Measurements from ENCODE around the gene USH1C. TPM values are rescaled to one million over a fixed set of nuclear protein-coding genes. Genes with fewer than 3 reads are reported as not detected.

The USH1C gene
- polyA plus RNA-seq, 3 donors from 2014 or later, result not detected

DNA sequence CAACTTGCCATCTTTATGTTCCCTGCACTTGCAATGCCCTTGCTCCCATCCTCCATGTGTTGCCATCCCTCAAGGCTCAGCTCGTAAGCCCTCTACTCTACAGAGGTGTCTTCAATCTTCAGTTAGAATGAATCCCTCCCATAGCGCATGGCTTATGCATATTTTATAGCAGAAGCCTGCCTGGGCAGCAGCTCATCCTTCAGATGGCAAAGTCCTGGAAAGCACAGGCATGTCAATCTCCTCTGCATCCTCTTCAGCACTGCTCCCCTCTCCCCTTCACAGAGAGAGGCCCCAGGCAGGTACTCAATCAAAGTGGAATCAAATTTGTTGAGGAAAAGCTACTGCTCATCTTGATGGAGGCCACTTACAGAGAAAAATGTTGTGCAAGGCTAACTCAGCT, 36.4 kb downstream of the USH1C start:
- no peak overlapping the region for H3K4me3 Mint-ChIP-seq
- H3K9me3 Mint-ChIP-seq, result no peaks in the 10 kb centered on the region
- H3K27ac Mint-ChIP-seq, result peak overlapping the region in 1 of 6 donors; percentile 61
- no peaks in the 10 kb centered on the region for H3K36me3 Mint-ChIP-seq
- DNase-seq, result no peak
- peaks cover 6 to 7% (median 6%) of the 10 kb centered on the region in 3 donors for H3K27me3 Mint-ChIP-seq (ENCODE audit: low read depth in 3 of 3)
- H3K4me1 Mint-ChIP-seq, result no peaks in the 10 kb centered on the region

DNA sequence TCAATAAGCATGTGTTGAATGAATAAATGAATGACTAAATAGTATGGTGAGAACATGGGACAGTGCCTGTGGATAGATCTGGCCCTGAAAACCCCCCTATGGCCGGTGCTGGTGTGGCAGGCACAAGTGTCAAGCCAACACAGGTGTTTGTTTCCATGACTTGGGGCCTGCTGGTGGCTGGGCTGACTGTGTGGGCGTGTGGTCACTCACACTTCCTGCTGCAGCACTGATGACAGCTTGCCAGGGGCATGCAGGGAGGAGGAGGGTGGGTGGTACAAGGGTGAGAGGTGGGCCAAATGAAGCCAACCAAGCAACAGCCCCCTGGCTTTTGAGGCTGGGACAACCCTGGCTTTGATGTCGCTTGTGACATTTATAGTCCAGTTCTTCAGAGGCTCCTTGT, 37.3 kb downstream of the USH1C start:
- peaks cover 5 to 7% (median 6%) of the 10 kb centered on the region in 3 donors for H3K27me3 Mint-ChIP-seq (ENCODE audit: low read depth in 3 of 3)
- H3K4me1 Mint-ChIP-seq, result no peaks in the 10 kb centered on the region
- H3K36me3 Mint-ChIP-seq, result no peaks in the 10 kb centered on the region
- no peak overlapping the region for H3K27ac Mint-ChIP-seq
- DNase-seq, result no peak
- no peak overlapping the region for H3K4me3 Mint-ChIP-seq
- no peaks in the 10 kb centered on the region for H3K9me3 Mint-ChIP-seq

DNA sequence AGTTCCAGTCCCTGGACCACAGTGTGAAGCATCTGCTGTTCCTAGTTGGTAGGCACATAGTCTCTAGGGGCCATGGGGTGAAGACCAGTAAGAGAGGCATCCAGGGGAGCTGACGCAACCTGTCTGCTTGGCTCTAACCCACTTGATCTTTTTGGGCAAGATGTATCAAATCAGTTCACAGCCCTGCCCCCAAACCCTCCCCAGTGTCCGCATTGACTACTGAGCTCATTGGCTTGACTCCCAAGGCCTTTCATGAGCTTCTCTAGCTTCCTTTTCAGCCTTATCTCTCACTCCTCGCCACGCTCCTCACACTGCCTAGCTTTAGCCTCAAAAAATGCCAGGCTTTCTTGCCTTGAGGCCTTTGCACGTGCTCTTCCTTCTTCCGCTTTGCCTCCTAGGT, 37.9 kb downstream of the USH1C start:
- Mint-ChIP-seq H3K36me3 (no peaks in the 10 kb centered on the region), H3K27ac (no peak overlapping the region), H3K9me3 (no peaks in the 10 kb centered on the region), H3K4me1 (no peaks in the 10 kb centered on the region), H3K4me3 (no peak overlapping the region), H3K27me3 (ENCODE audit: low read depth in 3 of 3) (peaks cover 3 to 7% (median 5%) of the 10 kb centered on the region in 3 donors)
- no peak for DNase-seq

GRCh38 chr11:17505146-17505545, 39.1 kb downstream of the USH1C start:
- H3K27ac Mint-ChIP-seq, result no peak overlapping the region
- H3K27me3 Mint-ChIP-seq (ENCODE audit: low read depth in 3 of 3), result peaks cover 0 to 7% (median 4%) of the 10 kb centered on the region in 3 donors
- H3K4me1 Mint-ChIP-seq, result no peaks in the 10 kb centered on the region
- no peaks in the 10 kb centered on the region for H3K9me3 Mint-ChIP-seq
- no peak overlapping the region for H3K4me3 Mint-ChIP-seq
- no peak for DNase-seq
- no peaks in the 10 kb centered on the region for H3K36me3 Mint-ChIP-seq

DNA sequence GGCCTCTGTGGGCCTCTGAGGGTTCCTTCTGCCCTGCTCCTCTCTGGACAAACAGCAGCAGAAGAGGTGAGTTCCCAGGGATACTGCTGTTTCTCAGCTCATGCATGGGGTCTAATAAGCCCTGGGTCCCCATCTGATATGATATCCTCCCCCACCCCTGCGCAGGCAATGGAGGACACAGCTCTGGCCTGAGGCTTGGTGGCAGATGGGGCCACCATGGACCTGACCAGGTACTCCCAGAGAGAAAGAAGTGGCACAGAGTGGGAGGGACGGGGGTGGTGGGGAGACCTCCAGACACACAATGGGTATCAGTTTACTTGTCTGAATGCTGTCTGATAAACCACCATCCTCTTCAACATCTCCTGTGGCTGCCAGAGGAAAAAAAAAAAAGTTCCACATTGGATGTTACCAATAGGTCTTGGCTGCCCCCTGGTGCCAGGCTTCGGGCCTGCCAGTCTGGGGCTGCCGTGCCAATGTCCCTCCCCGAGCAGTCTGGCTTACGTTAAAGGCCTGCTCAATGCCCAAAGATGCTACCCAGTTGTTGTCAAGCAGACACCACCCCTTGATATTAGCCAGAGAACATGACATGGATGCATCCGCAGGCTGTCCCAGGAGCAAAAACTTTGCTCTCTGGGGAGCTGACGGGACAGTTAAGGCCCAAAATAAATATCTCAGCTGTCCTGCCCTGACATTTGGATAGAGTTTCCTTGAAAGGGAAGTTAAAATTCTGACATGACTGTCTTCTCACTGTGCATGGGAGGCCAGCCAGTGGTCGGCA, 39.7 kb downstream of the USH1C start:
- Mint-ChIP-seq H3K27me3 (ENCODE audit: low read depth in 3 of 3) (peaks cover 0 to 8% (median 3%) of the 10 kb centered on the region in 3 donors), H3K27ac (no peak overlapping the region), H3K4me3 (no peak overlapping the region), H3K4me1 (no peaks in the 10 kb centered on the region), H3K36me3 (no peaks in the 10 kb centered on the region), H3K9me3 (no peaks in the 10 kb centered on the region)
- peak; percentile 44 to 61 (median 48) for DNase-seq

DNA sequence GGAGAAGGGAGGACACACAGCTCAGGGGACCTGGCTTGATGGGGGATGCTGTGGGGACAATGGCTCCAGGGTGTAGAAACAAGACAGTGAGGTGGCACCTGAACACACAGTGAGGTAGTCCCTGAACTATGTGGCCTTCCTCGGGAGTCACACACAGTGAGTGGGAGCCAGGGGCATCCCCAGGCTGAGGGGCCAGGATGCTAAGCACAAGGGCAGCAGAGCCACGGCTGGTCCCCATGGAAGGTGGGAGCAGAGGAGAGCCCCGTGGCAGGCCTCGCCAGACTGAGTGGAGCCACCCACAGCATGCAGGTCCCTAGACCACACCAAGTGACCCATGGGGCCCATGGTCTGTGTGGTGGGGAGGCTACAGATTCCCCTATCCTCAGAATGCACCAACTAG, 41.6 kb downstream of the USH1C start:
- no peak overlapping the region for H3K27ac Mint-ChIP-seq
- no peaks in the 10 kb centered on the region for H3K4me1 Mint-ChIP-seq
- no peak for DNase-seq
- H3K27me3 Mint-ChIP-seq (ENCODE audit: low read depth in 3 of 3), result peaks cover 0 to 4% (median 3%) of the 10 kb centered on the region in 3 donors
- H3K36me3 Mint-ChIP-seq, result no peaks in the 10 kb centered on the region
- no peak overlapping the region for H3K4me3 Mint-ChIP-seq
- no peaks in the 10 kb centered on the region for H3K9me3 Mint-ChIP-seq

DNA sequence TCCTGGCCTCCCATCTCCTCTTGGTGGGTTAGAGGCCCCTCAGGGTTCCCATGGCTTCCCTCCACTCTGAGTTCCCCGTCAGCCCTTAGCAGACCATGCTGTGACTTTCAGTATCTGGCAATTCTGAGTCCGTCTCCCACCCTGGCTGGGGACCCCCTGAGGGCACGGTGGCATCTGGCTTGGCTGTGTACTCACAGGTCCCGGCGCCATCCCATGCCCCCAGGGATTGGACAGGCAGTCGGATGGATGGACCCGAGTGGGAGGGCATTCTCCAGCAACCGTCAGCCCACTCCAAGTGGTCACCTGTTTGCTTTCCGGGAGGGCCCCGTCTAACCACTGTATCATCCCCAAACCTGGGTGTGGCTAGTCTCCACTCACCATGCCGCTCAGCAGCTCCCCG, 43.5 kb downstream of the USH1C start:
- Mint-ChIP-seq H3K36me3 (no peaks in the 10 kb centered on the region), H3K27me3 (ENCODE audit: low read depth in 3 of 3) (peaks cover 0 to 5% (median 2%) of the 10 kb centered on the region in 3 donors), H3K4me1 (no peaks in the 10 kb centered on the region), H3K27ac (no peak overlapping the region), H3K9me3 (no peaks in the 10 kb centered on the region), H3K4me3 (no peak overlapping the region)
- no peak for DNase-seq

GRCh38 chr11:17498475-17498874, 45.7 kb downstream of the USH1C start:
- Mint-ChIP-seq H3K9me3 (no peaks in the 10 kb centered on the region), H3K4me1 (no peaks in the 10 kb centered on the region), H3K4me3 (no peak overlapping the region), H3K36me3 (no peaks in the 10 kb centered on the region), H3K27me3 (ENCODE audit: low read depth in 3 of 3) (peaks cover 0 to 7% (median 5%) of the 10 kb centered on the region in 3 donors), H3K27ac (no peak overlapping the region)
- DNase-seq, result no peak

DNA sequence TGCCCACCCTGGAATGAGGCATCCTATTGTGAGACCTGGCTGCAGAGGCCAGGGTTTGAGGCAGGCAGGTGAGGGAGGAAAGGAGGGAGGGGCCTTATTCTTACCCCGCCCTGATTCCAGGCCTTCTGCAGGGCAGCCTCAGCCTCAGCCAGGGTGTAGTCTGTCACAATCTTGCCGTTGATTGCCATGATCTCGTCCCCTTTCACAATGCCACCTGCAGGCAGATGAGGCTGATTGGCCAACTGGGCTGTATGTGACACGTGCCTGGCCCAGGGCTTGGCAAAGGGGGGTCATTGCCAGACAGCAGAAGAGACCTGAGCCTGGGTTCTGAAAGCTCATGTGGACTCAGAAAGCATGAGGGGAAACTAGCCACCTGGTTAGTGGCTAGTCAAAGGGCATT, 46.2 kb downstream of the USH1C start:
- no peak overlapping the region for H3K27ac Mint-ChIP-seq
- no peak overlapping the region for H3K4me3 Mint-ChIP-seq
- peaks cover 0 to 7% (median 5%) of the 10 kb centered on the region in 3 donors for H3K27me3 Mint-ChIP-seq (ENCODE audit: low read depth in 3 of 3)
- no peaks in the 10 kb centered on the region for H3K4me1 Mint-ChIP-seq
- no peaks in the 10 kb centered on the region for H3K9me3 Mint-ChIP-seq
- DNase-seq, result no peak
- H3K36me3 Mint-ChIP-seq, result no peaks in the 10 kb centered on the region

DNA sequence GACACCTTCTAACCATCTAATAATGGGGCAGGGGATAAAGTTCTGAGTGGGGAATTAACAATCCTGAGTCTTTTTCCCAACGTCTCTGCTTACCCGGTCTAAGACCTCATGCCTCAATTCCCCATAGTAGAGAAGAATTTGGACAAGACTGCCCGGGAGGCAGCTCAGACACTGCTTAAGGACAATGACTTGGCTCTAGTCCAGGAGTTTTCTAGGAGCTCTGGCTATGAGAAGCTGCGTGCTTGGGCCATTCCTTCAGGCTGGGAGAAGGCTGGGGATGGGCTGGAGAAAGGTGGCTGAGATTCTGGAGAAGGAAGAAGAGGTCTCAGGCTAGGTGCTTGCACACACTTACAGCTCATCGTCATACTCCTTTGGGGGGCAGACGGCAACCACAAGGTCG, 47.8 kb downstream of the USH1C start:
- H3K27me3 Mint-ChIP-seq (ENCODE audit: low read depth in 3 of 3), result peaks cover 0 to 7% (median 5%) of the 10 kb centered on the region in 3 donors

DNA sequence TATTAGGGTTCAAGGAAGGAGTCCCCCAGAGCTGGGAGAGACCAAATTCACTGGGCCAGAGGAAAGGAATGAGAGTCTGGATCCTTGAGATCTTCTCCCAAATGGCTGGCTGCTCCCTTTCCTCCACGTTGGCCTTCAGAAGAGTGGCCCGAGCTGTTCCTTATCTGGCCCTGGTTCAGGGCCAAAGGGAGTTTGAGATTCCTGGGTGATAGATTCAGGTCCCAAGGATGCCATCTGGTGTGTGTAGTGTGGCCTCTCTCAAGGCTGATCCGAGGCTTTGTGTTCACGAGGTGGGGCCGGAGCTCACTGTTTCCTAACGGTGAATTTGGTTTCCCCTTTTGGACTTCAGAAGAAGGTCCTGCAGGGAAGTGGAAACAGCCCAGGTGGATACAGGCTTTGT, 50.2 kb downstream of the USH1C start:
- Mint-ChIP-seq H3K4me1 (no peaks in the 10 kb centered on the region), H3K4me3 (no peak overlapping the region), H3K36me3 (no peaks in the 10 kb centered on the region), H3K27me3 (ENCODE audit: low read depth in 3 of 3) (peaks cover 0 to 10% (median 3%) of the 10 kb centered on the region in 3 donors), H3K27ac (no peak overlapping the region), H3K9me3 (no peaks in the 10 kb centered on the region)
- DNase-seq, result no peak

More for the DNA sequence above, 47.8 kb downstream of the USH1C start:
- DNase-seq, result no peak
- Mint-ChIP-seq H3K4me3 (no peak overlapping the region), H3K4me1 (no peaks in the 10 kb centered on the region), H3K9me3 (no peaks in the 10 kb centered on the region), H3K36me3 (no peaks in the 10 kb centered on the region), H3K27ac (no peak overlapping the region)

- DNase-seq, result no peak
- Mint-ChIP-seq H3K36me3 (no peaks in the 10 kb centered on the region), H3K9me3 (no peaks in the 10 kb centered on the region), H3K27me3 (ENCODE audit: low read depth in 3 of 3) (peaks cover 0 to 10% (median 3%) of the 10 kb centered on the region in 3 donors), H3K4me1 (no peaks in the 10 kb centered on the region), H3K27ac (peak overlapping the region in 1 of 6 donors; percentile 31), H3K4me3 (no peak overlapping the region)
Observed at GRCh38 chr11:17490938-17491337, 53.3 kb downstream of the USH1C start.

DNA sequence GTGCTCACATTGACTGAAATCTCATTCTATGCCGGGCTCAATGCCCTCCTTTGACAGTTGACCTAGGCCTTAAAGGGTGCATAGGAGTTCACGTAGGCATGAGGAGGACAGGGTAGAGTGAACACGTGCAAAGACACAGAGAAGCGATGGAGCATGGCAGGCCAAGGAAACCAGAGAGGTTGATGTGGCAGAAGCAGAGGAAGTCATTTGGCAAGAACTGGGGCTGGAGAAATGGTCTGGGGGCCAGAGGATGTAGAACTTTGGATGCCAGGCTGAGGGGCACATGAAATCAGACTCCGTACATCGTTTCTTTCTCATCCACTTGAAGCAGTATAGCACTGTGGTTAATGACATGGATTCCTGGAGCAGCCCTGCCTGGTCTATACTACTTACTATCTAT, 54.0 kb downstream of the USH1C start:
- no peaks in the 10 kb centered on the region for H3K36me3 Mint-ChIP-seq
- H3K9me3 Mint-ChIP-seq, result no peaks in the 10 kb centered on the region
- no peak for DNase-seq
- peaks cover 0 to 8% (median 4%) of the 10 kb centered on the region in 3 donors for H3K27me3 Mint-ChIP-seq (ENCODE audit: low read depth in 3 of 3)
- H3K4me3 Mint-ChIP-seq, result no peak overlapping the region
- H3K4me1 Mint-ChIP-seq, result no peaks in the 10 kb centered on the region
- H3K27ac Mint-ChIP-seq, result no peak overlapping the region

- DNase-seq, result no peak
- H3K4me3 Mint-ChIP-seq, result no peak overlapping the region
- no peak overlapping the region for H3K27ac Mint-ChIP-seq
- H3K27me3 Mint-ChIP-seq (ENCODE audit: low read depth in 3 of 3), result peaks cover 0 to 8% (median 4%) of the 10 kb centered on the region in 3 donors
- no peaks in the 10 kb centered on the region for H3K9me3 Mint-ChIP-seq
- no peaks in the 10 kb centered on the region for H3K4me1 Mint-ChIP-seq
- H3K36me3 Mint-ChIP-seq, result no peaks in the 10 kb centered on the region
Observed at GRCh38 chr11:17489751-17490150, 54.5 kb downstream of the USH1C start.

- peaks cover 0 to 6% (median 5%) of the 10 kb centered on the region in 3 donors for H3K27me3 Mint-ChIP-seq (ENCODE audit: low read depth in 3 of 3)
- no peaks in the 10 kb centered on the region for H3K36me3 Mint-ChIP-seq
- DNase-seq, result no peak
- no peaks in the 10 kb centered on the region for H3K4me1 Mint-ChIP-seq
- H3K9me3 Mint-ChIP-seq, result no peaks in the 10 kb centered on the region
- H3K27ac Mint-ChIP-seq, result no peak overlapping the region
- no peak overlapping the region for H3K4me3 Mint-ChIP-seq
Observed at GRCh38 chr11:17488563-17488962, 55.7 kb downstream of the USH1C start.
